Adrenal gland (tissue), 5 donors: ENCODE results near the gene SLIT3.

ENCODE experiments used
- CTCF ChIP-seq, 6 experiments: fragments of 450-650 bp in 4 of 6; fragments of 200-600 bp in 2 of 6; sonication (generic) in 1 of 6; IDR thresholded peaks; 1 replicate in 5 of 6; 2 replicates in 1 of 6; pipeline versions ENCODE4 v1.5.1 to v1.8.0; 2016 to 2021; ENCODE audit warnings: antibody characterized with exemption in 6 of 6, mild to moderate bottlenecking in 2 of 6, moderate library complexity in 1 of 6
- POLR2A ChIP-seq, 2 donors: fragments of 450-650 bp; IDR thresholded peaks; one replicate each; pipeline ENCODE4 v1.6.1; 2017; ENCODE audit warnings: antibody characterized with exemption in 2 of 2, mild to moderate bottlenecking in 2 of 2, moderate library complexity in 1 of 2
- donor health status: DM: no; HTN: no; CAD: no.

- no peak for TF ChIP-seq CTCF (IDR thresholded peaks at IDR 0.05)
- no peak for TF ChIP-seq POLR2A (IDR thresholded peaks at IDR 0.05)
Measured at GRCh38 chr5:169085636-169086035, 215.3 kb downstream of the SLIT3 start.
